GM19240 (cell line): ENCODE measurements around the gene PROM2.
"Not testable (repeated sequence)": the region's sequence is repeated elsewhere in the genome, so short reads cannot be mapped to it uniquely, and the experiment has no call there.

Experiments
- DNase-seq: peaks from one replicate; pipeline ENCODE4 v3.0.0; 2011; ENCODE audit warnings: low spot score; ENCODE audit not compliant: insufficient read length

PROM2 gene

GRCh38 chr2:95268211-95269035 lies 5.8 kb upstream of the PROM2 start:
- no peak for DNase-seq

GRCh38 chr2:95269036-95269680 lies 5.1 kb upstream of the PROM2 start:
- no peak for DNase-seq

GRCh38 chr2:95269745-95270144 lies 4.5 kb upstream of the PROM2 start:
- not testable (repeated sequence) for DNase-seq

- no peak for DNase-seq
These were observed 3.6 kb upstream of the PROM2 start for GRCh38 chr2:95270541-95271081.

- DNase-seq: no peak
These were observed 2.8 kb upstream of the PROM2 start for GRCh38 chr2:95271381-95271971.

- no peak for DNase-seq
These were observed 1.9 kb upstream of the PROM2 start for GRCh38 chr2:95272299-95272751.

- no peak for DNase-seq
These were observed 1.5 kb upstream of the PROM2 start for GRCh38 chr2:95272781-95273180.

- no peak for DNase-seq
These were observed 521 bp upstream of the PROM2 start for GRCh38 chr2:95273566-95274290.

GRCh38 chr2:95275151-95275515 lies 884 bp downstream of the PROM2 start:
- no peak for DNase-seq

GRCh38 chr2:95275601-95276243 lies 1.5 kb downstream of the PROM2 start:
- DNase-seq: no peak

GRCh38 chr2:95276244-95276887 lies 2.1 kb downstream of the PROM2 start:
- no peak for DNase-seq

- no peak for DNase-seq
These were observed 2.6 kb downstream of the PROM2 start for GRCh38 chr2:95276888-95277245.

GRCh38 chr2:95277246-95277906 lies 3.1 kb downstream of the PROM2 start:
- DNase-seq: no peak

- DNase-seq: no peak
These were observed 3.8 kb downstream of the PROM2 start for GRCh38 chr2:95278051-95278471.

GRCh38 chr2:95278637-95279225 lies 4.5 kb downstream of the PROM2 start:
- no peak for DNase-seq

GRCh38 chr2:95279435-95280035 lies 5.3 kb downstream of the PROM2 start:
- no peak for DNase-seq

- DNase-seq: no peak
These were observed 6.8 kb downstream of the PROM2 start for GRCh38 chr2:95281071-95281470.

- no peak for DNase-seq
These were observed 7.5 kb downstream of the PROM2 start for GRCh38 chr2:95281786-95282185.

GRCh38 chr2:95282458-95282857 lies 8.2 kb downstream of the PROM2 start:
- DNase-seq: no peak
